IPS-20b (cell line): Measurements from ENCODE around the gene RAD51B.

Source experiments
- H3K27ac ChIP-seq: one replicate; pipeline ENCODE4 v1.5.1; 2013; ENCODE audit warnings: low read length
- H3K27me3 ChIP-seq: 2 replicates; pipeline ENCODE4 v1.6.1; 2013; ENCODE audit warnings: mild to moderate bottlenecking, low read length, inconsistent platforms; ENCODE audit not compliant: insufficient read depth
- H3K36me3 ChIP-seq: 2 replicates; pipeline ENCODE4 v1.6.1; 2013; ENCODE audit warnings: low read depth, mild to moderate bottlenecking, inconsistent platforms, low read length, moderate library complexity; ENCODE audit not compliant: insufficient read depth
- H3K4me1 ChIP-seq: 2 replicates; pipeline ENCODE4 v1.6.1; 2013; ENCODE audit warnings: mild to moderate bottlenecking, control low read depth, inconsistent platforms, low read length, moderate library complexity; ENCODE audit not compliant: insufficient read depth
- H3K4me3 ChIP-seq: 2 replicates; pipeline ENCODE4 v1.5.1; 2013; ENCODE audit warnings: mild to moderate bottlenecking, low read length, inconsistent platforms
- H3K9ac ChIP-seq: 2 replicates; pipeline ENCODE4 v1.6.1; 2013; ENCODE audit warnings: low read depth, mild to moderate bottlenecking, inconsistent platforms, low read length, moderate library complexity
- H3K9me3 ChIP-seq: 2 replicates; pipeline ENCODE4 v1.6.1; 2013; ENCODE audit warnings: mild to moderate bottlenecking, low read depth, low read length, inconsistent platforms; ENCODE audit not compliant: insufficient read depth

The RAD51B gene

DNA sequence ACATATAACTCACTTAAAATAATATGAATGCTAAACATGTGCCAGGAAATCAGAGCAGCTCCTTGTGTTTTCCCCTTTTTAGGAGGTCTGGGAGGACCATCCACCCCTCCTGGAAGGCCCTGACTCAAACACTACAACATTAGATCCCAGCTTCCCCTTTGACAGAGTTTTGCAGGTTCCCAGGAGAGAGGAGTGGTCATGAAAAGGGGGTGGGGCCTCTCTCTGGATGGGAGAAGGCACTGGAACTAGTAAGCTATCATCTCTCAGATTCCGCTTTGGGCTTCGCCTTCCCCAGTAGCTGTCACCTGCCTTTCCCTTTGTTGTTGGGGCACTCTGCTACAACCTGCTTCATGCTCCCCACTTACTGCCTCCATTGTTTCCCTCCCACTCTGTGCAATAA, 824.1 kb downstream of the RAD51B start:
- Histone ChIP-seq H3K9ac (no peak overlapping the region), H3K36me3 (no peaks in the 10 kb centered on the region), H3K27me3 (no peaks in the 10 kb centered on the region), H3K27ac (no peak overlapping the region), H3K9me3 (peaks cover 4% of the 10 kb centered on the region; the same call in 1 of the 2 replicates), H3K4me1 (peaks cover 12% of the 10 kb centered on the region), H3K4me3 (no peak overlapping the region)

DNA sequence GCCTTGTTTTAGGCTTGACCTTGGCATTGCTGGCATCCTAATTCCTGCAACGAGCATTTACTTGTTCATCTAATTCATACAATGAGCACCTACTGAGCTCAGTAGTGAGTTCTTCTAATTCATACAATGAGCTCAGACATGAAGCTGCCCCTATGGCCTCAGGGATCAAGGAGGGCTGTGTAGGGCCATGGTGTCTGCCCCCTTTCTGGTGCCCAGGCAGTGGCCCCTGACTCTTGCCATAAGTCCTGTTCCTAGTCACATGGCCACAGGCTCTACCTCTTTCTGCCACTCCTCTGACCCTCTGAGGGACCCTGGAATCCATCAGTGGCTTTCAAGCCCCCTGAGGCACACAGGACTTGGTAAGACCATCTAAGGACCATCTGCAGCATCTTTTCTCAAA, 824.5 kb downstream of the RAD51B start:
- H3K27me3 ChIP-seq: no peaks in the 10 kb centered on the region
- H3K9ac ChIP-seq: no peak overlapping the region
- peaks cover 4% of the 10 kb centered on the region; the same call in 1 of the 2 replicates for H3K9me3 ChIP-seq
- H3K27ac ChIP-seq: no peak overlapping the region
- peaks cover 9% of the 10 kb centered on the region; the same call in 1 of the 2 replicates for H3K4me1 ChIP-seq
- H3K36me3 ChIP-seq: no peaks in the 10 kb centered on the region
- H3K4me3 ChIP-seq: no peak overlapping the region

DNA sequence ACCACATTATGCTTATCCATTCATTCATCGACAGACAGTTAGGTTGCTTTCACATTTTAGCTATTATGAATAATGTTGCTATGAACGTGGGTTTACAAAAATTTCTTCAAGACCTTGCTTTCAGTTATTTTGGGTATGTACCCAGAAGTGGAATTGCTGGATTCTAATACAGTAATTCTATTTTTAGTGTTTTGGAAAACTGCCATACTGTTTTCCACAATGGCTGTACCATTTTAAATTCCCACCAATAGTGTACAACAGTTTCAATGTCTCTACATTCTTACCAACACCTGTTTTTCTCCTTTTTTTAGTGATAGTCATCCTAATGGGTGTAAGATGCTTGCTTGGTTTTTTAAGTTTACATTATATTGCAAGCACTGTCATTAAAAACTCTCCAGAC, 825.8 kb downstream of the RAD51B start:
- Histone ChIP-seq H3K9ac (no peak overlapping the region), H3K27me3 (no peaks in the 10 kb centered on the region), H3K36me3 (no peaks in the 10 kb centered on the region), H3K4me3 (no peak overlapping the region), H3K4me1 (peaks cover 9% of the 10 kb centered on the region; the same call in 1 of the 2 replicates), H3K9me3 (peaks cover 4% of the 10 kb centered on the region; the same call in 1 of the 2 replicates), H3K27ac (no peak overlapping the region)

DNA sequence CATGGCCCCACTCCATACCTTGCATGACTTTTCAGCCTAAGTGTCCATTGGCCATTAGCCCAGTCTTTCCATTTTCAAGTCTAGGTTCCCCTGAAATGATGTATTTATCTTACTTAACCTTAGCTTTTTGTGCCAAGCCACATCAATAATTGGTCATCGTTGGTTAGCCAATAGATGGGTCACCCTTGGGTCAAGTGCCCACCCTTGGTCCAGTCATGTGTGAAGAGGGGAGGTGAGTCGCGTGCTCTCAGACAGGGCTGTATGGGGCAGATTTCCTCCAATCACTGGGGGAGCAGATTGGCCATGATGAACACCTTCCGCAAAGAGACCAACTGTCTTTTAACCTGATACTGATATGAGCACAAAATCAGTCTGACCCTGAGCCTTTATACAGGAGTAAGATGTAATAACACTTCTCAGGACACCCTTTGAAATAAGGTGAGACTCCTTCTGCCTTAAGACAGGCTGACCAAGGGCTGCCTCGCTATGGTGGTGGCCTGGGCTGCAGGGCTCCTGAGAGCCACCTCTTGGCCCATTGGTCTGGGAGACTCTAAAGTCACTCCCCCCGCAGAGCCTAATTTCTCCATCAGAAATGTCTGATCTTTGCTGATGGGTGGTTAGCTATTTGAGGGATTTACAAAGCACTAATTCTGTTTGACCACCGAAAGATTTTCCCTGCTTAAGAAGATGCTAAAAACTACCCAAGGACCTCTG, 830.1 kb downstream of the RAD51B start:
- Histone ChIP-seq H3K9ac (no peak overlapping the region), H3K27me3 (no peaks in the 10 kb centered on the region), H3K9me3 (no peaks in the 10 kb centered on the region), H3K4me1 (peaks cover 9% of the 10 kb centered on the region; the same call in 1 of the 2 replicates), H3K27ac (no peak overlapping the region), H3K36me3 (no peaks in the 10 kb centered on the region), H3K4me3 (no peak overlapping the region)

DNA sequence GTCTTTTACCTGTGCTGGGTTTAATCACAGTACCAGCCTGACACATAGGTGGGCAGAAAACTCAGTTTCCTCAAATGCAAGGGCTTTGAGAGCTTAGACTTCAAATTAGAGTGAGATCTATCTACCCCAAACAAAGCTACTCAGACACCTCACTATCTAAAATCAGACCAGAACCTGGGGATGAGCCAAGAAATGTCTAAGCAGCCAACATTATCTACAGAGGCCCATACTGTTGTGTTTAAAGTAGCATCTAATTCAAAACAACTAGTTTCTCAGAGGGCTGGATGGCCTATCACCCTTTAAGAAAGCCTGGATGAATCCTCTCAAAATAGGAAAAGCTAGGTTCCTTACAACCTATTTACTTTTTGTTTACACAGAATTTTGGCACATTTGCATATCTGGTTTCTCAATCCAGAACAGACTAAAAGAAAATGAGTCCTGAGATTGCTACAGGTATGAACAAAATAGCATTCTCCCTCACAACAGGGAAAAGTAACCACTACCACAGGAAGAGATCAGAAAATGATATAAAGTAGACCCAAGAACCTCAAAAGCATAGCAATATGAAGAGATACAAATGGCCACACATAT, 830.9 kb downstream of the RAD51B start:
- H3K27ac ChIP-seq: no peak overlapping the region
- no peaks in the 10 kb centered on the region for H3K36me3 ChIP-seq
- H3K9ac ChIP-seq: no peak overlapping the region

DNA sequence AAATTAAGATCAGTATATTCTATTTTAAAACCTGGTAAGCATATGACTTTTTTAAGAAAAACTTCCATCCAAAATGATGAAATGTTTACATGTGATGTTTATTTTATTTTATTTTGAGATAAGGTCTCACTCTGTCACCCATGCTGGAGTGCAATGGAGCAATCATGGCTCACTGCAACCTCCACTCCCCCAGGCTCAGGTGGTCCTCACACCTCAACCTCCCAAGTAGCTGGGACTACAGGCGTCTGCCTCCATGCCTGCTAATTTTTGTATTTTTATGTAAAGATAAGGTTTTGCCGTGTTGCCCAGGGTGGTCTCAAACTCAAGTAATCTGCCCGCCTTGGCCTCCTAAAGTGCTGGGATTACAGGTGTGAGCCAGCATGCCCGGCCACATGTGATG, 831.5 kb downstream of the RAD51B start:
- Histone ChIP-seq H3K9ac (no peak overlapping the region), H3K36me3 (no peaks in the 10 kb centered on the region), H3K4me1 (peaks cover 7% of the 10 kb centered on the region; the same call in 1 of the 2 replicates), H3K27ac (no peak overlapping the region), H3K27me3 (no peaks in the 10 kb centered on the region), H3K9me3 (no peaks in the 10 kb centered on the region), H3K4me3 (no peak overlapping the region)

More for the DNA sequence above, 830.9 kb downstream of the RAD51B start:
- Histone ChIP-seq H3K27me3 (no peaks in the 10 kb centered on the region), H3K4me3 (no peak overlapping the region), H3K4me1 (peaks cover 9% of the 10 kb centered on the region; the same call in 1 of the 2 replicates), H3K9me3 (no peaks in the 10 kb centered on the region)

DNA sequence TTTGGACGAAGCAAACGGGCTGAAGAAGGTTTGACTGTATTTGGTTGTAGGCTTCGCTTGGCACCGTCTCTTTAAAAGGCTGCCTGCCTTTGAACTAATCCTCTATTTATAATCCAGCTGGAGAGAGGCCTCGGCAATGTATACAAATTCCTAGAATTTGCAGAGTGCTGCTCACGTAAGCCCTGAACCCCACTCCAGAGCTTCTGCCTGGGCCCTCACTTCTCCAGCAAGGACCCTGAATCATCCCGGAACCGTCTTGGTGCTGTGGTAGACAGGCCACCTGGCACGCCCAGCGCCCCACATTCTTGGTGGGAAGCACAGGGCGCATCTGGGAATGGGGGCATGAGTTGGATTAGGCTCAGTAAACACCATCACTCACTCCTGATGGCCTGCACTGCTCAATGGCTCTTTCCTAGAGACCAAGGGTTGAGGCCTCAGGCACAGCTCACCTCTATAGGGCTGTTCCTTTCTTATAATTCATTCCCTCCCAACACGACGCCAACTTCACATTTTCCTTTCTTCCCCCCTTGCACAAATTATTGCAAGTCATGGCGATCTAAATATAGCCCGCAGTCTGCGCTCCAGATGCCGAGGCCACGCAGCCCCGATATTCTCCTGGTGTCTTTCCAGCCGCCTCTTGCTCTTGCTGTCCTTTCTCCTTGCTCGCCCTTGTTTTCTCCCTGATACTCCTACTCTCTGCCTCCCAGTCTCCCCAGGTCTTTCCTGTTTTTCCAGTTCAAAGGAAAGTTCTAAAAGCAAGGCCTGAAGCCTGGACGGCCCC, 832.3 kb downstream of the RAD51B start:
- H3K27me3 ChIP-seq: no peaks in the 10 kb centered on the region

DNA sequence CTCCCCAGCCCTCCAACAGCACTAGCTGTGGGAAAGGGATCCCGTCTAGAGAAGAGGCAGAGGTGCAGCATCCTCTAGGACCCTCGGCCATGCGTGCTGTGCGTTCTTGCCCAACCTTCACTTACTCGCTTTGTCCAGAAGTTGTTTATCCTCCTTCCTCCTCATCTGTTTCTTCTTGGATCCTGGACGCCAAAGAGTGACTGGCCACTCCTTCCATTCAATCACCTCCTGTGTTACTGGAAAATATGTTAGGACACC, 832.8 kb downstream of the RAD51B start:
- H3K4me1 ChIP-seq: no peaks in the 10 kb centered on the region; the same call in 1 of the 2 replicates
- H3K27ac ChIP-seq: no peak overlapping the region
- no peak overlapping the region for H3K4me3 ChIP-seq
- no peaks in the 10 kb centered on the region for H3K27me3 ChIP-seq
- no peaks in the 10 kb centered on the region for H3K36me3 ChIP-seq
- no peak overlapping the region for H3K9ac ChIP-seq
- no peaks in the 10 kb centered on the region for H3K9me3 ChIP-seq

More for the DNA sequence above, 832.3 kb downstream of the RAD51B start:
- Histone ChIP-seq H3K9ac (no peak overlapping the region), H3K9me3 (no peaks in the 10 kb centered on the region), H3K36me3 (no peaks in the 10 kb centered on the region), H3K27ac (no peak overlapping the region), H3K4me1 (no peaks in the 10 kb centered on the region; the same call in 1 of the 2 replicates), H3K4me3 (no peak overlapping the region)

DNA sequence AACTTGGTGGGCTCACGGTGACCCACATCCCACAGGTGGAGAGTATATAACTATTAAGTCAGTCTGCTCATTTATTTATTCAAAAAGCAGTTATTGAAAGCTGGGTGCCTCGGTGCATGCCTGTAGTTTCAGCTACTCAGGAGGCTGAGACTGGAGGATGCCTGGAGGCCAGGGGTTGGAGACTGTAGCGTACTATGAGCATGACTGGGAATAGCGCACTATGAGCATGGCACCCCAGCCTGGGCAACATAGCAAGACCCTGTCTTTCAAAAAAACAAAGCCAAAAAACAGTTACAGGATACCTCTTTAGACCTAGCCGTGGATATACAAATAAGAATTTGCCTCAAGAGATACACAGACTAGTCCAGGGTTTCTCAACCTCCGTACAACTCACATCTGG, 833.5 kb downstream of the RAD51B start:
- Histone ChIP-seq H3K27me3 (no peaks in the 10 kb centered on the region), H3K4me3 (no peak overlapping the region), H3K27ac (no peak overlapping the region), H3K9me3 (no peaks in the 10 kb centered on the region), H3K4me1 (no peaks in the 10 kb centered on the region; the same call in 1 of the 2 replicates), H3K9ac (no peak overlapping the region), H3K36me3 (no peaks in the 10 kb centered on the region)

DNA sequence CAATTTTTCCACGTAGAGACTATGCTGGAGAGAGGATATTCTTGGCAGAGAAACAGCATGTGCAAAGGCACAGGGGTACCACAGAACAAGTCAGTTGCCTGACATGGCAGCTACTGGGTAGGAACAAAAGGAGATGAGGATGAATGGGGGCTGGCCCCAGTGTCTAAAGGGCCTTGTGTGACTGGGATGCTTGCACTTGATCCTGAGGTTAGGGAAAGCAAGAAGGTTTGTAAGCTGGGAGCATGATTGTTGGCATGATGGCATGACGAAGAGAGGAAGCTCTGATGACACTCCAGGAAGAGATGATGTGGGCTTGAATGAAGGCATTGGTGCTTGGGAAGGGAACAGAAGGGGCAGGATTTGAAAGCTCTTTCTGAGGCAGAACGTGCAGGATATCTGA, 834.2 kb downstream of the RAD51B start:
- Histone ChIP-seq H3K9me3 (no peaks in the 10 kb centered on the region), H3K27ac (no peak overlapping the region), H3K9ac (no peak overlapping the region), H3K36me3 (no peaks in the 10 kb centered on the region), H3K4me1 (no peaks in the 10 kb centered on the region; the same call in 1 of the 2 replicates), H3K27me3 (no peaks in the 10 kb centered on the region), H3K4me3 (no peak overlapping the region)

DNA sequence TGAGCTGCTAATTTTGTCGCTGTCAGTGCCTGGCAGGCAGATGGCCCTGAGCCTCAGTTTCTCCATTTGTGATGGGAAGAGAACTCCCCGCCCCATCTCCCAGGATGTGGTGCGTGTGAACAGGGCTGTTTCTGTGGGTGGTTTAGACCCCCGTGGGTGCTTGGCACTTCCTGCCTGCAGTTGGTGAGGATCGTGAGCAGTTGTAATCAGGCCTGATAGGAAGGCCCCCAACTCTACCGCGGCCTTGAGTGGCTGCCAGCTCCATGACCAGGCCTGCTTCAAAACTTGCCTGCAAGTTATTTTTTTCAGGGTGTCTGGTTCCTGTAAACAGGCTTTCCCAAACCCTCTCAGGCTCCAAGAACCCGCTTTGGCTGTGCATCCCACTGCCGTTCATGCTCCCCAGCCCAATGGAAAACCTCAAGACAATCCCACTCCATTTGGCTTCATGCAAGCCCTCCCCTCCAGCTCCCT, 834.9 kb downstream of the RAD51B start:
- Histone ChIP-seq H3K4me1 (peaks cover 3% of the 10 kb centered on the region; the same call in 1 of the 2 replicates), H3K9ac (no peak overlapping the region), H3K4me3 (no peak overlapping the region), H3K27me3 (no peaks in the 10 kb centered on the region), H3K9me3 (no peaks in the 10 kb centered on the region), H3K36me3 (no peaks in the 10 kb centered on the region), H3K27ac (no peak overlapping the region)
